Endothelial cell of umbilical vein (primary cell): Measurements from ENCODE around the gene ISG15. TPM values are rescaled to one million over a fixed set of nuclear protein-coding genes. Genes with fewer than 3 reads are reported as not detected.

Experiments used
- BruUV-seq: library from RNA; stranded (reverse); fragments of 400-500 nt; replicated peaks from 2 replicates; lab custom pipeline; 2021; lab: Mats Ljungman, UMichigan
- CTCF ChIA-PET: fragments of 300-600, 350-600 bp; sonication (Branson Sonifier 250); formaldehyde crosslinking; loops from one replicate; lab custom pipeline; 2021; ENCODE audit warnings: antibody characterized with exemption, inconsistent platforms; lab: Charles Lee
- POLR2A ChIA-PET: fragments of 300-600, 350-600 bp; sonication (Branson Sonifier 250); formaldehyde crosslinking; loops from one replicate; lab custom pipeline; 2021; ENCODE audit warnings: antibody characterized with exemption, inconsistent platforms; lab: Charles Lee
- DNase-seq: peaks from one replicate; pipeline ENCODE4 v3.0.0-alpha.2; 2011; ENCODE audit warnings: low read depth, low spot score
- FAIRE-seq: peaks from 2 replicates; lab custom pipeline; 2011; peaks lifted over from hg19 to GRCh38; lab: Jason Lieb, UNC
- H2AFZ ChIP-seq: 2 replicates; pipeline ENCODE4 v1.6.0; 2012; ENCODE audit warnings: low read depth, low read length, control low read depth, inconsistent platforms
- H3K27ac ChIP-seq: 2 replicates; pipeline ENCODE4 v1.5.1; 2011; ENCODE audit warnings: low read depth, mild to moderate bottlenecking, control low read depth, low read length, moderate library complexity; ENCODE audit not compliant: insufficient read depth
- H3K27me3 ChIP-seq, 2 experiments: 2 replicates each; pipeline versions ENCODE4 v1.6.0 to v1.6.1; 2011; ENCODE audit warnings: low read length in 2 of 2, mixed read lengths in 1 of 2; ENCODE audit not compliant: control insufficient read depth in 2 of 2, insufficient read depth in 2 of 2
- H3K36me3 ChIP-seq, 2 experiments: 2 replicates in 1 of 2; 3 replicates in 1 of 2; pipeline ENCODE4 v1.5.1; 2011; ENCODE audit warnings: low read length in 2 of 2, mild to moderate bottlenecking in 1 of 2, moderate library complexity in 1 of 2; ENCODE audit not compliant: control insufficient read depth in 2 of 2, insufficient read depth in 2 of 2; ENCODE audit errors: extremely low read depth in 1 of 2
- H3K4me1 ChIP-seq: 3 replicates; pipeline ENCODE4 v1.5.1; 2011; ENCODE audit warnings: mild to moderate bottlenecking, low read length; ENCODE audit not compliant: control insufficient read depth, insufficient read depth; ENCODE audit errors: extremely low read depth
- H3K4me2 ChIP-seq: 2 replicates; pipeline ENCODE4 v1.6.1; 2011; ENCODE audit warnings: low read length, control low read depth, mixed read lengths; ENCODE audit not compliant: insufficient read depth
- H3K4me3 ChIP-seq, 3 experiments: fragments of 200-600 bp in 1 of 3; sonication (generic), shearing (Covaris generic) in 1 of 3; replicated peaks in 1 of 3; 2 replicates each; pipeline ENCODE4 v1.5.1; 2011 to 2016; ENCODE audit warnings: control low read depth in 3 of 3, low read length in 3 of 3, mild to moderate bottlenecking in 2 of 3, inconsistent platforms in 1 of 3, low read depth in 1 of 3, moderate library complexity in 1 of 3; ENCODE audit not compliant: insufficient read depth in 1 of 3
- H3K79me2 ChIP-seq: 2 replicates; pipeline ENCODE4 v1.6.0; 2012; ENCODE audit warnings: low read length, inconsistent platforms; ENCODE audit not compliant: control insufficient read depth, insufficient read depth
- H3K9ac ChIP-seq: replicated peaks from 2 replicates; pipeline ENCODE3; 2011; ENCODE audit warnings: low read length, control low read depth; ENCODE audit not compliant: insufficient read depth; ENCODE audit errors: extremely low read depth
- H3K9me1 ChIP-seq: replicated peaks from 3 replicates; pipeline ENCODE4 v1.6.0; 2011; ENCODE audit warnings: mild to moderate bottlenecking, low read length; ENCODE audit not compliant: control insufficient read depth, insufficient read depth; ENCODE audit errors: extremely low read depth
- H3K9me3 ChIP-seq: replicated peaks from 2 replicates; pipeline ENCODE4 v1.5.1; 2012; ENCODE audit warnings: low read length, inconsistent platforms; ENCODE audit not compliant: control insufficient read depth, insufficient read depth
- H4K20me1 ChIP-seq: replicated peaks from 2 replicates; pipeline ENCODE3; 2011; ENCODE audit warnings: mild to moderate bottlenecking, low read length; ENCODE audit not compliant: control insufficient read depth, insufficient read depth; ENCODE audit errors: extremely low read depth
- FOS ChIP-seq: IDR thresholded peaks from 2 replicates; pipeline ENCODE4 v1.6.1; 2011; ENCODE audit warnings: mild to moderate bottlenecking, low read length, moderate library complexity, borderline replicate concordance; ENCODE audit not compliant: insufficient read depth
- GATA2 ChIP-seq: IDR thresholded peaks from 2 replicates; pipeline ENCODE4 v1.7.0; 2011; ENCODE audit warnings: low read depth, mild to moderate bottlenecking, moderate library complexity, mixed read lengths, low read length; ENCODE audit not compliant: insufficient read length, insufficient read depth
- POLR2A ChIP-seq: IDR thresholded peaks from 2 replicates; pipeline ENCODE4 v1.6.1; 2012; ENCODE audit warnings: low read depth, mild to moderate bottlenecking, control low read depth, low read length
- POLR2AphosphoS5 ChIP-seq: IDR thresholded peaks from 2 replicates; pipeline ENCODE4 v1.6.1; 2012; ENCODE audit warnings: low read depth, mild to moderate bottlenecking, control low read depth, low read length, moderate library complexity; ENCODE audit not compliant: insufficient read depth
- dilution Hi-C: fragments of 300-500 bp; cut with MboI; formaldehyde crosslinking; loops from one replicate; pipeline ENCODE4 v1.15.0; 2019; ENCODE audit warnings: low sequenced_read_pairs; ENCODE audit not compliant: extremely low pct_ligation_motif_present
- intact Hi-C: fragments of 100-400 bp; cut with micrococcal nuclease; formaldehyde crosslinking; loops from one replicate; pipeline ENCODE4 v1.10.0; 2022
- polyA plus RNA-seq, 4 experiments: library from polyadenylated mRNA; depleted of rRNA in 3 of 4; stranded (reverse) in 3 of 4; unstranded in 1 of 4; fragments of >200 nt; gene quantifications; 2 replicates each; pipeline versions ENCODE4 v1.2.1 to v1.2.3, GENCODE V29; 2011 to 2012; ENCODE audit warnings: missing spikeins in 1 of 4
- total RNA-seq: library from RNA; stranded (reverse); gene quantifications from 2 replicates; pipeline ENCODE4 v1.2.3, GENCODE V29; 2021
- TF ChIP-seq, protein P1 (sequence below): IDR thresholded peaks from 2 replicates; pipeline ENCODE4 v1.6.1; 2011; ENCODE audit not compliant: insufficient read depth, insufficient read length
- TF ChIP-seq, protein P2 (sequence below), 2 donors: IDR thresholded peaks; 1 replicate in 1 of 2; 2 replicates in 1 of 2; pipeline ENCODE4 v1.5.1; 2011; ENCODE audit warnings: low read length in 2 of 2, mild to moderate bottlenecking in 2 of 2, moderate library complexity in 2 of 2, control low read depth in 1 of 2, inconsistent platforms in 1 of 2, low read depth in 1 of 2; ENCODE audit not compliant: insufficient read depth in 1 of 2; ENCODE audit errors: extremely low read depth in 1 of 2

ISG15 gene
- total and polyA plus RNA-seq, 2 donors (not counting 3 experiments of a cell fraction or from before 2014, with no cell fraction given), result 44.6 to 154 TPM

DNA sequence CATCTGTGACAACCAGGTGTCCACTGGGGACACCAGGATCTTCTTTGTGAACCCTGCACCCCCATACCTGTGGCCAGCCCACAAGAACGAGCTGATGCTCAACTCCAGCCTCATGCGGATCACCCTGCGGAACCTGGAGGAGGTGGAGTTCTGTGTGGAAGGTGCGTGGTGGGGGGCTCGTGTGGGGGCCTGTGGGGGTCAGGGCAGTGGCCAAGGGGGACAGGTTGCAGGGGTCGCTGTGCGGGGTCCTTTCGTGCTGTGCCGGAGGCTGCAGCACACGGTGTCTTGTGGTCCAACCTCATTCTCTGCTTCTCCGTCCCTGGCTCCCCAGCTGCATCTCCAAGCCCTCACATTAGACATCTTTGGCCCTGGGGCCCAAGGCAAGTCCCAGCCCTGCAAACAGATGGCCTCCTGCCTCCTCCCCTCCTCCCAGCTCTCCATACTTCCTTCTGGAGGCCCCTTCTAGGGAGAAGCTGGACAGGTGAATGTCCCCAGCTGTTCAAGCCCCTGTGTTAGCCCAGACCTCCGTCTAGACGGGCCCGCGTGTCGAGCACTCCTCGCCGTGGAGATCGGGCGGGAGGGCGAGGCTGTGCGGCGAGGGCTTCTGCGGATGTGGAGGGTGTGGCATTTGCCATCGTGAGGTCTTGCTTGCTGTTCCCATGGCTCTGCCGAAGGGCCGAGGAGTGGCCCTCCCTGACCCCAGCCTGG is 9.2 kb downstream of the ISG15 start:
- Histone ChIP-seq H3K4me2 (no peak overlapping the region), H3K4me3 (no peak overlapping the region), H3K9me1 (no peaks in the 10 kb centered on the region), H4K20me1 (no peaks in the 10 kb centered on the region), H2AFZ (no peak overlapping the region), H3K9ac (no peak overlapping the region), H3K79me2 (no peaks in the 10 kb centered on the region), H3K27ac (no peak overlapping the region), H3K36me3 (no peaks in the 10 kb centered on the region), H3K9me3 (no peaks in the 10 kb centered on the region), H3K27me3 (no peaks in the 10 kb centered on the region), H3K4me1 (peaks cover 16% of the 10 kb centered on the region)
- no TSS peak for BruUV-seq
- dilution Hi-C loops (no loop called here), intact Hi-C loops (no loop called here)
- ChIA-PET POLR2A (no interaction called here), CTCF (no interaction called here)
- no peak for TF ChIP-seq POLR2A
- TF ChIP-seq, protein P1, sequence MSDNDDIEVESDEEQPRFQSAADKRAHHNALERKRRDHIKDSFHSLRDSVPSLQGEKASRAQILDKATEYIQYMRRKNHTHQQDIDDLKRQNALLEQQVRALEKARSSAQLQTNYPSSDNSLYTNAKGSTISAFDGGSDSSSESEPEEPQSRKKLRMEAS, result no peak
- TF ChIP-seq POLR2AphosphoS5, result no peak
- no peak for TF ChIP-seq GATA2
- TF ChIP-seq, protein P2, sequence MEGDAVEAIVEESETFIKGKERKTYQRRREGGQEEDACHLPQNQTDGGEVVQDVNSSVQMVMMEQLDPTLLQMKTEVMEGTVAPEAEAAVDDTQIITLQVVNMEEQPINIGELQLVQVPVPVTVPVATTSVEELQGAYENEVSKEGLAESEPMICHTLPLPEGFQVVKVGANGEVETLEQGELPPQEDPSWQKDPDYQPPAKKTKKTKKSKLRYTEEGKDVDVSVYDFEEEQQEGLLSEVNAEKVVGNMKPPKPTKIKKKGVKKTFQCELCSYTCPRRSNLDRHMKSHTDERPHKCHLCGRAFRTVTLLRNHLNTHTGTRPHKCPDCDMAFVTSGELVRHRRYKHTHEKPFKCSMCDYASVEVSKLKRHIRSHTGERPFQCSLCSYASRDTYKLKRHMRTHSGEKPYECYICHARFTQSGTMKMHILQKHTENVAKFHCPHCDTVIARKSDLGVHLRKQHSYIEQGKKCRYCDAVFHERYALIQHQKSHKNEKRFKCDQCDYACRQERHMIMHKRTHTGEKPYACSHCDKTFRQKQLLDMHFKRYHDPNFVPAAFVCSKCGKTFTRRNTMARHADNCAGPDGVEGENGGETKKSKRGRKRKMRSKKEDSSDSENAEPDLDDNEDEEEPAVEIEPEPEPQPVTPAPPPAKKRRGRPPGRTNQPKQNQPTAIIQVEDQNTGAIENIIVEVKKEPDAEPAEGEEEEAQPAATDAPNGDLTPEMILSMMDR (IDR thresholded peaks at IDR 0.05; ENCODE audit: extremely low read depth in 1 of 2, insufficient read depth in 1 of 2, low read depth in 1 of 2, low read length in 2 of 2), result no peak
- TF ChIP-seq FOS, result no peak
- DNase-seq (no peak), FAIRE-seq (no peak)
